Prostate gland (tissue), 2 donors: ENCODE data around the gene TGFBRAP1. TPM values are rescaled to one million over a fixed set of nuclear protein-coding genes. Genes with fewer than 3 reads are reported as not detected.

Experiments used
- DNase-seq: peaks from one replicate; pipeline ENCODE4 v3.0.0-alpha.2; 2019; ENCODE audit warnings: low spot score
- H3K27ac ChIP-seq, 2 donors: fragments of 200-600 bp; sonication (generic); 2 replicates each; pipeline ENCODE4 v1.5.1; 2017 to 2019
- H3K27me3 ChIP-seq: fragments of 200-600 bp; sonication (generic); replicated peaks from 2 replicates; pipeline ENCODE4 v1.5.1; 2019; ENCODE audit not compliant: insufficient read depth
- H3K36me3 ChIP-seq, 2 donors: fragments of 200-600 bp; sonication (generic); 1 replicate in 1 of 2; 2 replicates in 1 of 2; pipeline versions ENCODE4 v1.5.1 to v1.8.1; 2017 to 2019
- H3K4me1 ChIP-seq: fragments of 200-600 bp; sonication (generic); replicated peaks from 2 replicates; pipeline ENCODE4 v1.5.1; 2019
- H3K4me3 ChIP-seq, 2 donors: fragments of 200-600 bp; sonication (generic); 2 replicates each; pipeline ENCODE4 v1.5.1; 2017 to 2019
- H3K9me3 ChIP-seq: fragments of 200-600 bp; sonication (generic); 2 replicates; pipeline ENCODE4 v1.5.1; 2017
- POLR2A ChIP-seq: fragments of 450-650 bp; IDR thresholded peaks from one replicate; pipeline ENCODE4 v1.6.1; 2016; ENCODE audit warnings: antibody characterized with exemption, mild to moderate bottlenecking
- POLR2AphosphoS5 ChIP-seq: sonication (generic); formaldehyde crosslinking; IDR thresholded peaks from one replicate; pipeline ENCODE4 v1.6.1; 2017; ENCODE audit warnings: antibody characterized with exemption
- WGBS: methylation state at CpG from one replicate; pipeline ENCODE4 v1.1.5; 2018; 5-methylcytosine and 5-hydroxymethylcytosine counted together
- intact Hi-C: fragments of 100-400 bp; cut with DNase I; formaldehyde crosslinking; loops from one replicate; pipeline ENCODE4 v1.14.2; 2022
- total RNA-seq, 2 donors: library from RNA; depleted of rRNA; stranded (reverse); fragments of >200 nt; gene quantifications; one replicate each; pipeline ENCODE4 v1.1.0, GENCODE V29; 2016
- TF ChIP-seq, protein P1 (sequence below), 4 experiments: fragments of 200-600 bp in 2 of 4; fragments of 450-650 bp in 2 of 4; sonication (generic) in 2 of 4; IDR thresholded peaks; 1 replicate in 3 of 4; 2 replicates in 1 of 4; pipeline ENCODE4 v1.5.1; 2016 to 2019; ENCODE audit warnings: antibody characterized with exemption in 4 of 4, mild to moderate bottlenecking in 2 of 4, moderate library complexity in 2 of 4

Gene TGFBRAP1
- total RNA-seq, 2 donors from 2014 or later: 29.9 to 30.0 TPM

DNA sequence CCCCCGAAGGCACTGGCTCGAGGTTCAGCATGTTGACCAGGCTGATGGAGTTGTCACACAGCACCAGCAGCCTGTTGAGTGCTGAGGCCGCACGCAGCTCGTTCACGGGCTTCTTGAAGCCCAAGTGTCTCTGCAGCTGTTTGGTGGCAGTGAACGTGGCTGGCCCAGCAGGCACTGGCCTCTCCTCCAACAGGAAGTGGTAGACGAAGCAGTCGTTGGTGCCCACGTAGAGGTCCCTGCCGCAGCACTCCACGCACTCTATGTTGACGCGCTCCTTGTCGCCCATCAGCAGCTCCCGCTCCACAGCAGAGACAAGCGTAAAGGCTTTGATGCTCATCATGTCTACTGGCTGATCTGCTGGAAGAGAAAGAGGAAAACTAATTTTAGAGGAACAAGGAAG lies 21.6 kb downstream of the TGFBRAP1 start:
- intact Hi-C loops: no loop called here
- Histone ChIP-seq H3K4me1 (no peaks in the 10 kb centered on the region), H3K27ac (no peak overlapping the region), H3K36me3 (peaks cover 0 to 4% of the 10 kb centered on the region in 2 donors), H3K27me3 (no peaks in the 10 kb centered on the region), H3K9me3 (no peaks in the 10 kb centered on the region), H3K4me3 (no peak overlapping the region)
- no peak for DNase-seq
- WGBS: 95% methylated on average over 16 of the region's 17 CpGs
- TF ChIP-seq POLR2A (no peak), POLR2AphosphoS5 (no peak)
- TF ChIP-seq, protein P1, sequence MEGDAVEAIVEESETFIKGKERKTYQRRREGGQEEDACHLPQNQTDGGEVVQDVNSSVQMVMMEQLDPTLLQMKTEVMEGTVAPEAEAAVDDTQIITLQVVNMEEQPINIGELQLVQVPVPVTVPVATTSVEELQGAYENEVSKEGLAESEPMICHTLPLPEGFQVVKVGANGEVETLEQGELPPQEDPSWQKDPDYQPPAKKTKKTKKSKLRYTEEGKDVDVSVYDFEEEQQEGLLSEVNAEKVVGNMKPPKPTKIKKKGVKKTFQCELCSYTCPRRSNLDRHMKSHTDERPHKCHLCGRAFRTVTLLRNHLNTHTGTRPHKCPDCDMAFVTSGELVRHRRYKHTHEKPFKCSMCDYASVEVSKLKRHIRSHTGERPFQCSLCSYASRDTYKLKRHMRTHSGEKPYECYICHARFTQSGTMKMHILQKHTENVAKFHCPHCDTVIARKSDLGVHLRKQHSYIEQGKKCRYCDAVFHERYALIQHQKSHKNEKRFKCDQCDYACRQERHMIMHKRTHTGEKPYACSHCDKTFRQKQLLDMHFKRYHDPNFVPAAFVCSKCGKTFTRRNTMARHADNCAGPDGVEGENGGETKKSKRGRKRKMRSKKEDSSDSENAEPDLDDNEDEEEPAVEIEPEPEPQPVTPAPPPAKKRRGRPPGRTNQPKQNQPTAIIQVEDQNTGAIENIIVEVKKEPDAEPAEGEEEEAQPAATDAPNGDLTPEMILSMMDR (IDR thresholded peaks at IDR 0.05): no peak

- intact Hi-C loops: no loop called here
- no peaks in the 10 kb centered on the region for H3K27me3 ChIP-seq
- peaks cover 0 to 4% of the 10 kb centered on the region in 2 donors for H3K36me3 ChIP-seq
- H3K27ac ChIP-seq: no peak overlapping the region
- H3K9me3 ChIP-seq: no peaks in the 10 kb centered on the region
- no peaks in the 10 kb centered on the region for H3K4me1 ChIP-seq
- no peak overlapping the region for H3K4me3 ChIP-seq
- no peak for DNase-seq
- TF ChIP-seq POLR2AphosphoS5: no peak
- TF ChIP-seq, protein P1 (IDR thresholded peaks at IDR 0.05): no peak
- TF ChIP-seq POLR2A: no peak
- 91% methylated on average over 19 of the region's 19 CpGs for WGBS
These were observed 22.0 kb downstream of the TGFBRAP1 start for GRCh38 chr2:105307550-105307949.

GRCh38 chr2:105307146-105307545 lies 22.4 kb downstream of the TGFBRAP1 start:
- H3K27me3 ChIP-seq: no peaks in the 10 kb centered on the region
- H3K9me3 ChIP-seq: no peaks in the 10 kb centered on the region
- H3K4me3 ChIP-seq: no peak overlapping the region
- H3K27ac ChIP-seq: no peak overlapping the region
- H3K36me3 ChIP-seq: peaks cover 0 to 4% of the 10 kb centered on the region in 2 donors
- TF ChIP-seq POLR2AphosphoS5: no peak
- TF ChIP-seq, protein P1 (IDR thresholded peaks at IDR 0.05): no peak
- TF ChIP-seq POLR2A: no peak
- 70% methylated on average over 7 of the region's 7 CpGs for WGBS
- DNase-seq: no peak
- intact Hi-C loops: no loop called here
- H3K4me1 ChIP-seq: no peaks in the 10 kb centered on the region

- Histone ChIP-seq H3K4me1 (no peaks in the 10 kb centered on the region), H3K27me3 (no peaks in the 10 kb centered on the region), H3K9me3 (no peaks in the 10 kb centered on the region), H3K36me3 (peaks cover 0 to 4% of the 10 kb centered on the region in 2 donors), H3K27ac (no peak overlapping the region), H3K4me3 (no peak overlapping the region)
- DNase-seq: no peak
- intact Hi-C loops: no loop called here
- WGBS: 91% methylated on average over 3 of the region's 3 CpGs
- no peak for TF ChIP-seq POLR2A
- TF ChIP-seq, protein P1 (IDR thresholded peaks at IDR 0.05): no peak
- no peak for TF ChIP-seq POLR2AphosphoS5
These were observed 27.9 kb downstream of the TGFBRAP1 start for GRCh38 chr2:105301646-105302045.

DNA sequence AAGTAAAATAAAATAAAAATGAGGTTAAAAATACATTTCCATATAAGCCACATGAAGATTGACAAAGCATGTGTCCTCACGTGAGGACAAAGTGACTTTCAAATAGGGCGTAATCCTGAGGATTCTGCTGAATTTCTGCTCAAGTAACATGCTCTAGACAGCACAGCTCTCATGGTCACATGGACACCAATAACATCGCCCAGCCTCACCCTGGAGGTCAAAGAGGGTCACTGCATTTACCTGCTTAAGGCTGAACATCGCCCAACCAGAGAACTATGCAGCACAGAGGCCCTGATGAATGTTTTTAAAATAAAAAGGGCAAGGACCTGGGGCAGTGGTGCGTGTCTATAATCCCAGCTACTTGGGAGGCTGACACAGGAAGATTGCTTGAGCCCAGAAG lies 30.2 kb downstream of the TGFBRAP1 start:
- H3K27ac ChIP-seq: peak overlapping the region in 1 of 2 donors; percentile 70
- no peaks in the 10 kb centered on the region for H3K9me3 ChIP-seq
- 92% methylated on average over 5 of the region's 5 CpGs for WGBS
- TF ChIP-seq POLR2AphosphoS5: no peak
- TF ChIP-seq, protein P1 (IDR thresholded peaks at IDR 0.05): no peak
- no peak for TF ChIP-seq POLR2A
- H3K27me3 ChIP-seq: no peaks in the 10 kb centered on the region
- no peak overlapping the region for H3K4me3 ChIP-seq
- DNase-seq: no peak
- intact Hi-C loops: no loop called here
- H3K36me3 ChIP-seq: no peaks in the 10 kb centered on the region
- H3K4me1 ChIP-seq: no peaks in the 10 kb centered on the region
